Measurements from ENCODE around the gene SMYD4.
A peak's percentile ranks its signal among the peaks of the same experiment; 100 is the strongest.
"Not testable (repeated sequence)": the region's sequence is repeated elsewhere in the genome, so short reads cannot be mapped to it uniquely, and the experiment has no call there.

Gene SMYD4

GRCh38 chr17:1767358-1767757 is 62.3 kb downstream of the SMYD4 start:
- no peak for TF ChIP-seq MYC (IDR thresholded peaks at IDR 0.05; ENCODE audit: low read depth, low read length)
- TF ChIP-seq CTCF (IDR thresholded peaks at IDR 0.05; ENCODE audit: low read depth, low read length), result no peak
- no peak for TF ChIP-seq MAX (IDR thresholded peaks at IDR 0.05; ENCODE audit: low read depth, low read length)
- TF ChIP-seq POLR2A (IDR thresholded peaks at IDR 0.05; ENCODE audit: extremely low read depth, insufficient read length), result no peak
- DNase-seq (ENCODE audit: low read depth), result no peak
- H3K4me3 ChIP-seq (ENCODE audit: low read depth, low read length), result no peak overlapping the region

GRCh38 chr17:1766382-1767135 is 63.1 kb downstream of the SMYD4 start:
- no peak for TF ChIP-seq CTCF (IDR thresholded peaks at IDR 0.05; ENCODE audit: low read depth, low read length)
- no peak for TF ChIP-seq MAX (IDR thresholded peaks at IDR 0.05; ENCODE audit: low read depth, low read length)
- no peak for TF ChIP-seq POLR2A (IDR thresholded peaks at IDR 0.05; ENCODE audit: extremely low read depth, insufficient read length)
- no peak for TF ChIP-seq MYC (IDR thresholded peaks at IDR 0.05; ENCODE audit: low read depth, low read length)
- DNase-seq (ENCODE audit: low read depth), result no peak
- no peak overlapping the region for H3K4me3 ChIP-seq (ENCODE audit: low read depth, low read length)

- TF ChIP-seq MAX (IDR thresholded peaks at IDR 0.05; ENCODE audit: low read depth, low read length) (no peak), CTCF (IDR thresholded peaks at IDR 0.05; ENCODE audit: low read depth, low read length) (no peak), POLR2A (IDR thresholded peaks at IDR 0.05; ENCODE audit: extremely low read depth, insufficient read length) (no peak), MYC (IDR thresholded peaks at IDR 0.05; ENCODE audit: low read depth, low read length) (no peak)
- no peak for DNase-seq (ENCODE audit: low read depth)
- no peak overlapping the region for H3K4me3 ChIP-seq (ENCODE audit: low read depth, low read length)
These were observed 64.1 kb downstream of the SMYD4 start for GRCh38 chr17:1765576-1765975.

GRCh38 chr17:1764705-1765104 is 65.0 kb downstream of the SMYD4 start:
- DNase-seq (ENCODE audit: low read depth); H3K4me3 ChIP-seq (ENCODE audit: low read depth, low read length): not testable (repeated sequence)

- H3K4me3 ChIP-seq (ENCODE audit: low read depth, low read length), result no peak overlapping the region
- peak; percentile 74 for DNase-seq (ENCODE audit: low read depth)
- TF ChIP-seq MAX (IDR thresholded peaks at IDR 0.05; ENCODE audit: low read depth, low read length), result peak; percentile 93
- TF ChIP-seq CTCF (IDR thresholded peaks at IDR 0.05; ENCODE audit: low read depth, low read length), result no peak
- TF ChIP-seq POLR2A (IDR thresholded peaks at IDR 0.05; ENCODE audit: extremely low read depth, insufficient read length), result no peak
- TF ChIP-seq MYC (IDR thresholded peaks at IDR 0.05; ENCODE audit: low read depth, low read length), result peak; percentile 91
These were observed 65.4 kb downstream of the SMYD4 start for GRCh38 chr17:1764284-1764683.

- TF ChIP-seq MAX (IDR thresholded peaks at IDR 0.05; ENCODE audit: low read depth, low read length) (peak; percentile 84), MYC (IDR thresholded peaks at IDR 0.05; ENCODE audit: low read depth, low read length) (peak; percentile 86), CTCF (IDR thresholded peaks at IDR 0.05; ENCODE audit: low read depth, low read length) (no peak)
- DNase-seq (ENCODE audit: low read depth), result peak; percentile 62
- H3K4me3 ChIP-seq (ENCODE audit: low read depth, low read length), result no peak overlapping the region
These were observed 66.5 kb downstream of the SMYD4 start for GRCh38 chr17:1762901-1763898.

Data from NB4 (cell line).